NCI-H146 treated with DMSO at 0.1 percent for 48 hours (cell line): ENCODE measurements around the gene ADAMTSL2.

Source experiments
- DNase-seq: peaks from one replicate; lab custom pipeline; 2025; ENCODE audit not compliant: unreplicated experiment; lab: John Stamatoyannopoulos, UW

The ADAMTSL2 gene

DNA sequence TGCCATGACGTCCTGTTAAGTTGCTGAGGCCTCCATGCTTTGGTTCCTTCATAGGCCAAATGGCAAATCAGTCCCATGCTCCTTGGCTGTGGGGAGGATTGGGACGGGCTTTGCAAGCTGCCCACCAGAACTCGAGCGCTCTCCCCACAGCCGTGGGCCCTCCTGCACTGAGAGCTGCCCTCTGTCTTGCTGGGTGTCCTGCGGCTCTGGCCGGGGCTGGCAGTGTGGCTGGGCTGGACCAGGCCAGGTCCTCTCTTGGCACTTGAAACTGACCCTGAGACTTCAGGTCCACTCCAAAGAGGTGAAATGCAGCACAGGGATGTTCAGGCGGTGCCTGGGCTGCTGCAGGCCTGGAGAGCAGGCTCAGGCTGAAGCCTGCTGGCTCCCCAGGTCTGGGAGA, 16.8 kb upstream of the ADAMTSL2 start:
- DNase-seq = no peak

DNA sequence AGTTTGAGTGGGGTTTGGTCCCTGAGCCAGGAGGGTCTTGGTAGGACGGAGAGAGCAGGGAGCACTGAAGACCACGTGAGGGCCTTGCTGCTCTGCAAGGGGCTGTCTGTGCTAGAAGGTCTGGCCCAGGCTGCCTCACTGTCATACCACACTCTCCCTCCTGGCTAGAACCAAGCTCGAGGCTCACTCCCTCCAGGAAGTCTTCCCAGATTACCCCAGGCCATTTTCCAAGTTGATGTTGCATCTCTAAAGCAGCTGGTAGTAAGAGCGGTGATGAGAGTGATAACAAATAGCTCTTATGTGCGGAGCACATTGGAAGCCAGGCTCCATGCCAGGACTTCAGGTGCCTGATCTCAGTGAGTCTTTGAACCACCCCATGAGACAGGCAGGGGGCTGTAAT, 16.3 kb upstream of the ADAMTSL2 start:
- no peak for DNase-seq

DNA sequence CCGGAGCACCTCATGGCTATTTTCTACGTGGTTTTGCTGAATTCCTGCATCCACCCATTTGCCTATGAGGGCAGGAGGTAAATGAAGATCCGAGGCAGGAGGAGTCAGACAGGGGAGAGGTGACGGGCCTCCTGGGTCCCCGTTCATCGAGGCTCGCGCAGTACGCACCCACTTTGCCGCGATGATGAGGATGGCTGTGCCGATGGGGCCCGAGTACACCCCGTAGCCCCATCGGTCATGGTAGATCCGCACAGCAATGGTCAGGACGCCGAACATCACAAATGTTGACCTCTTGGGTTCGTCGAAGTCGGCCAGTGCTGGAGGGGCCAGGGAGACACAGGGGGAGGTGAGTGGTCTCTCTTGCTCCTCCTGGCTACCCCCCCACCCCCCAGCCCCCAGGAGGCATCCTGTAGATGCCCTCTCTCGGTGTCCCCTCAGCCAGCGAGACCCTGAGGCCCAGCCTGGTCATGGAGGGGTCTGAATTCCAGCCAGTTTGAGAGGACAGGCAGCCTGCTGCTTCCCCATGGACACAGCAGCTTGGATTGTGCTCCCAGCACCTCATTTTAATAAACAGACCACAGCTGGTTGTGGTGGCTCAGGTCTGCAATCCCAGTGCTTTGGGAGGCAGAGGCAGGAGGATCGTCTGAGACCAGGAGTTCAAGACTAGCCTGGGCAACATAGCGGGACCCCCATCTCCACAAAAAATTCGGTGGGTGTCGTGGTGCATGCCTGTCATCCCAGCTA, 15.6 kb upstream of the ADAMTSL2 start:
- no peak for DNase-seq

DNA sequence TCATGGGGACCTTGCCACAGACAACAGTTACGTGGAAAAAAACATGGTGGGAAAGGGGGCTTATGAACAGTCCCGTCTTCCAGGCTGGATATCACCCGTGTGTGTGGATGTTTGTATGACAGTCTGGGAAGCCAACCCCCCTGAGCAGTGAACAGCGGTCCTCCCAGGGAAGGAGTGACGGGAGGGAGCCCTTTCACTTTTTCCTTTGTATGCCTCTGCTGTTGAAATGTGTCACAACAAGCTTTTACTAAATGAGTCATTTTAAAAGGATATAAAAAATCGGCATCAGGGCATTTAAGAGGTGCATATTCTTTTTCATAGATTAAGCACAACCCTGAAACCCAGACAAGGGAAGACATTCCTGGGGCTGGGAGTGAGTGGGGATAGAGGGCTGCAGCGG, 14.8 kb upstream of the ADAMTSL2 start:
- DNase-seq = no peak

DNA sequence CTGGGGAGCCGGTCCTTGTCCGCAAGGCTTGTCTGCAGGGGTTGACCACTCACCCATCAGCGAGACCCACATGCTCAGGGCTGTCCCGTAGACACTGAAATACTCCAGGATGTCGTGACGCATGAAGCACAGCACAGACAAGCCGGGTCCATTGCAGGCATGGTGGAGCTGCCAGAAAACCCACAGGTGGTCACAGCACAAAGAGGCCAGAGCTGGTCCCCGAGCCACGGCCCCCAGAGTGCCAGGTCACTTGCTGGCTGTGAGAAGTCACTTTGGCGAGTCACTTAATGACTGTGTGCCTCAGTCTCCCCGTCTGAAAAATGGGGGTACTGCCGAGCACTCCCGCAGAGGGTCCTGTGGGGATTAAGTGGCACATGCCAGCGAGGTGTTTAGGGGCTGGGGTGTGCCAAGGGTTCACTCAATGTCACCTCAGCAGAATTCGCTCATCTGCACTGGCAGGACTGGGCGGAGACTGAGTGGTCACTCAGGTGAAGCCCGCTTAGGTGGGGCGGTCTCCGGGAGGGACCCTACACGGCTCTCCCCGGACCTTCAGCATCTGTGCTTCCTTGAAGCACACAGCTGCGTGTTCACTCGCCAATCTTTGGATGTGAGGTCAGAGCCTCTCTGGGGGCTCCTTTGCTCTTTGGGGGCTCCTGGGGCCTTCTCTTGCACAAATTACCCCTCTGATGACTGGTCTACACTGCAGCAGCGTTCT, 14.2 kb upstream of the ADAMTSL2 start:
- DNase-seq = no peak

DNA sequence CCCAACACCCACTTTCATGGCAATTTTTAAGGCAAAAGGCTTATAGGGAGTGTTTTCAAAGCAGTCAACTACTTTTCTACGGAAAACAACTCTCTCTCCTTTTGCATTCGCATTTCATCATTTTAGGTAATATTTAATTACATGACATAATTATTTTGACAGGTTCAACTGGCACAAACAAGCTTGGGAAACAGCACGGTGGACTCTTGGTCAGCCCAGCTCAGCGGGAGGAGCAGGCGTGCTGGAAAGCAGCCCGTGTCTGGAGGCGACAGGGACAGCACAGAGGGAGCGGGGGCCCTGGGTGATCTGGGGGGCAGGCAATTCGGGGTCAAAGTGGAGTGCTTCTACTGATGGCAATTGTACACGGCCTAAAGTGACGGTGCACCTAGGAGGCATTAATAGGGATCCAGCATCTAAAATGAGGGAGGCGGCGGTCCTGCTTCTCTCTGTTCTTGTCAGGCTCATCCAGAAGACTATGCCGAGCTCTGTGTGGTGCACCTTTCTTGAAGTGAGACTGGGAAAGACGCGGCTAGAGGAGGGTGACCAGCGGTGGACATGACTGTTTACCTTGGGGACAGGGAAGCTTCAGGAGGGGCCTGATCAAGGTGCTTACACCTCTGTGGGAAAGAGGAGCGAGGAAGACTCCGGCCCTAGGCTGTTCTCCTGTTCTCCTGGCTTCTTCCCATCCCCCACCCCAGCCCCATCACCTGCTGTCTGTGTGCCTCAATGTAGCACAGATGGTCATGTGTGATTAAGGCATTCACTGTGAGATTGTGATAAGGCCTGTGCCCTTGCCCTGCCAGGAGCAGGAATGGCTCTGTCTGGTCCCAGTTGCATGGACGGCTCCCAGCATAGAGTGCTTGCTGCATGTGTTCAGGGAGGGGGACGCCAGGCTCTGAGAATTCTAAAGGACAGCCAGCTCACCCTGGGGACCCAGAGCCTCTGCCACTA, 13.1 kb upstream of the ADAMTSL2 start:
- DNase-seq = no peak

DNA sequence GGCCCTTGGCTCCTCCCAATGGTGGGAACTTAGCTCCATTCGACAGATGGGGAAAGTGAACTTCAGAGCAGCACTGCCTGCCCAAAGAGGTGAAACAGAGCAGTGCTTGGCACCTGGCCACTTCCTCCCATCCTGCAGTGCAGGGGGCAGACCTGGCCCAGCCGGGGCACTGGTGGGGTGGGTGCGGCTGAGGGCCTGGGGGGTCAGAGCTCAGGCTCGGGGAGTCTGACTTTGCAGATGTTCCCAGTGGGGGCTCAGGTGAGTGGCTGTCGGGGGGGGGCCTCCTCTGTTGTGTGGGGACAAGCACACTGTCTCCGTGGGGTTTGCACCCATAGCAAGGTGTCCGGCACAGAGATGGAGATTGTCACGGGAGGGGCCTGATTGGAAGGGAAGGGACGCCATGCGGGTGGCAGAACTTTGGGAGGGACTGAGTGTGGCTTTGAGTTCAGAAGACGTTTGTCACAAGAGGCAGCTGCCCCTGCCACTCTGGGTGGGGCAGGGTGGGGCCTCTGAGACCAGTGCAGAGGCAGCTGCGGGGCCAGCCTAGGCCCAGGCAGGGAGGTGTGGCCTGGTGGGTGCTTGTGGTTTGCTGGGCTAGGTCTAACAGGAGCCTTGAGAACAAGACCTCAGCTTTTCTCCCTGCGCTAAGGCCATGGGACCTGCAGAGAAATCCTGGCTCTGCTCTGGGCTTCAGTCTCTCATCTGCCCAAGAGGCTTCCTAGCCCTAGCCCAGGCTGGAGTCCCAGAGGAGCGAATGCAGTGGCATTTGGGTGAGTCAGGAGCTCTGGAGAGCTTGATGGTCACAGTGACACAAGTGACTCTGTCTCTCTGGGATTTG, 12.2 kb upstream of the ADAMTSL2 start:
- no peak for DNase-seq

DNA sequence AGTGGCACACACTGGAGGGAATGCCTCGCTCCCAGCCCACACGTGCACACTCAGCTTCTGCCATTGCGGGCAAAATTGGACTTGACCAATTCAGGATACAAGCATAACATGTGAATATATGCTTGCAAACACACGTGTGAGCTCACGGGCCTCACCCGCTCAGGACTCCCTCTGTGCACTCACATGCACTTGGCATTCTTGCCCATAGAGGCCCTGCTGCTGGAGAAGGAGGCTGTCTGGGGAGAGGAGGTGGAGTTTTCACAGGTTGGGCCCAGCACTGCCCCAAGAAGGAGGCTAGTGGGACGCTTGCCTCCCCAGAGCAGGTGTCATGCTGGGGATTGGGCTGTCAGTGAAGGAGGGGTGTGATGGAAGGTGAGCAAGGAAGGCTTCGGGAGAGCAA, 11.4 kb upstream of the ADAMTSL2 start:
- DNase-seq = no peak

DNA sequence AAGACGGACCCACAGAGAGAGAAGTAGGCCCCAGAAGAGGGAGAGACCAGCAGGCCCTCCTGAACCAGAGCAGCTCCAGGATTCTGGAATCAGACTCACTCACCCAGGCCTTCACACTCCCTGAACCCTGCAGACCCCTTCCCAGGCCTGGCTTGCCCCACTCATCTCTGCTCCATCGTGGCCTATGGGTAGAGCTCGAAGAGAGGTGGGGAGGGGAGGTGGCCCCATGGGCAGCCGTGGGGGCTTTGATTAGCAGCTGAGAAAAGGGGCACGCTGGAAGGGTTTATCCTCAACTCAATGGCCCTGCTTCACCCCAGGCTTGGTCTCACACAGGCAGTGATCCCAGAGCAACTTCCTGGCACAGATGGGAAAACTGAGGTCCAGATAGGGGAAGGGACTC, 10.4 kb upstream of the ADAMTSL2 start:
- DNase-seq = no peak

DNA sequence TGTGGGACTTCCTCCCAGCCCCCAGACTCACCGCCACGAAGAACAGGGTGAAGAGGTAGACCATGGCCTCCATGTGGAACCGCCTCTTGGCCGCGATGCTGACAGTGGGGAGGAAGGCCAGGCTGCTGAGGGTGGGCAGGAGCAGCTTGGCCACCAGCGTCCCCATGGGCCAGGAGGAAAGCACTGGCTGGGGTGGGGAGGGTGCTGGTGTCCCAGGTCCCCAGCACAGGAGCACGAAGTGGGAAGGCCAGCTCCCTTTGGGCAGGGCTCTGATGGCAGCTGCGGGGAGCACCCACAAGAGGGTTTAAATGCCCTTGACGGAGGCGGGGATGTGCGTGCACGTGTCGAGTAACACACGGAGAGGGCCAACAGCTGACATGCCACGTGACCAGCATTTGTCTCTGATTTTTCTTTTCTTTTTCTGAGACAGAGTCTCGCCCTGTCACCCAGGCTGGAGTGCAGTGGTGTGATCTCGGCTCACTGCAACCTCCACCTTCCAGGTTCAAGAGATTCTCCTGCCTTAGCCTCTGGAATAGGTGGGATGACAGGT, 9.8 kb upstream of the ADAMTSL2 start, which contains the start of gene MYMK:
MYMK (minus strand) TSS at position 281 of the 550 bp plus-strand sequence; CDS start at position 166, 115 bp downstream.
- no peak for DNase-seq

DNA sequence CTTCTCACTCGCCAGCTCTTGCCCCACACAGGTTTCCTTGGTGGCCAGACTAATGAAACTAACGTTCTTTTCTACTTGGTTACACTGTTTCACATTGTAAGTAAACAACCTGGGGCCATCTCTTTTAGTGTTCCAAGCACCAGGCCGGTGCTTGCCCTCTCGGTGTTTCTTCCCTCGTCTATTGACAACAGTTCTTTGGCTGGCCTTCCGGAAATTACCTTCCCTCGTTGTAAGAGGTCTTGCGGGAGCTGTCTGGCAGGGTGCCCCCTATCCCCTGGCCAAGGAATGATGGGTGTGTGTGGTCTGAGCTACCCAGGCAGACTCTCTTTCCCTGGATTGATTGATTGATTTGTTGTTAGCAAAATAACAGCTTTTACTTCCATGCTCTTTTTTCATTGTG, 8.8 kb upstream of the ADAMTSL2 start:
- DNase-seq = no peak

DNA sequence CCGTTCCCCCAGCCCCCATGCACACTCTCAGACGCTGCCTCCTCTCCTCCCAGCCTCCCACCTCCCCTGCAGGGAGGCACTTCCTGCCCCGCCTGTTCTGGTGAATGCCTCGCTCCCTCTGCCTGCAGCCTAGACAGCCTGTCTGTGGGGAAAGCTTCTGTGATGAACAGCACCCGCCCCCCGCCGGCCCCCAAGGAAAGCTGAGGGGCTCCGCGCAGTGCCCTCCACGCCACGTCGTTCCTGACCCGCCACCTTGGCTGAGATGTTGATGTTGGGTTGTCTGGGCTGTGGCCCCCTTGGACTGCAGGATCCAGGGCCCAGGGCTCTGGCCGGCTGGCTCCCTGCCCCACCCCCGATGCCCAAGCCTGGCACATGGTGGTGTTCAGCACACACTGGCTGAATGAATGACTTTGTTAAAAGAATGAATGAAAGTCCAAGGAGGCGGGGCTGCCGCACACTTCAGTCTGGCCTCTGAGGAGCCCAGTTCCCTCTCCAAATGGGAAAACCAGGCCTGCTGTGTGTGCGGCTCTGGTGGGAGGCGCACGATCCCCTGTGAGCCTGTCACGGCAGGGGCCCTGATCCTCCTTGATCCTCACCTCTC, 7.7 kb upstream of the ADAMTSL2 start:
- no peak for DNase-seq

DNA sequence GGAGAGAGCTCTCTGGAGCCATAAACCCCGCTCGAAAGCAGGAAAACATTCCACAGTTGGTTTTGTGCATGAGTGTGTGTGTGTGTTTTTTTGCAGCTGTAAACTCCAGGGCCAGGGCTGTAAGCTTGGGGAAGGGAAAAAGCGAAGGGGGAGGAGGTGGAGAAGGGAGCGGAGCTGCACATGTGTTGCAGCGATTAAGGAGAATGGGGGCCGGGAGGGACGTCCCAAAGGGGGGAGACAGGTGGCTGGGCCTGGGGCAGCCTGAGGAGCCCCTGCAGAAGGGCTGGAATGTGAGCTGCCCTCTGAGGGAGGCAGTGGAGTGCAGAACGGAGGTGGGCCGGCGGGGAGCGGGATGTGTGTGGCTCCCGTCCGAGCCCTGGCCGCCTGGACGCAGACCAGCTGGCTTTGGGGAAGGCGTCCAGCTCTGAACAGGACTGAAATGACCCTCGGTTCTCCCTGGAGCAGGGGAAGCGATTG, 7.0 kb upstream of the ADAMTSL2 start:
- no peak for DNase-seq

DNA sequence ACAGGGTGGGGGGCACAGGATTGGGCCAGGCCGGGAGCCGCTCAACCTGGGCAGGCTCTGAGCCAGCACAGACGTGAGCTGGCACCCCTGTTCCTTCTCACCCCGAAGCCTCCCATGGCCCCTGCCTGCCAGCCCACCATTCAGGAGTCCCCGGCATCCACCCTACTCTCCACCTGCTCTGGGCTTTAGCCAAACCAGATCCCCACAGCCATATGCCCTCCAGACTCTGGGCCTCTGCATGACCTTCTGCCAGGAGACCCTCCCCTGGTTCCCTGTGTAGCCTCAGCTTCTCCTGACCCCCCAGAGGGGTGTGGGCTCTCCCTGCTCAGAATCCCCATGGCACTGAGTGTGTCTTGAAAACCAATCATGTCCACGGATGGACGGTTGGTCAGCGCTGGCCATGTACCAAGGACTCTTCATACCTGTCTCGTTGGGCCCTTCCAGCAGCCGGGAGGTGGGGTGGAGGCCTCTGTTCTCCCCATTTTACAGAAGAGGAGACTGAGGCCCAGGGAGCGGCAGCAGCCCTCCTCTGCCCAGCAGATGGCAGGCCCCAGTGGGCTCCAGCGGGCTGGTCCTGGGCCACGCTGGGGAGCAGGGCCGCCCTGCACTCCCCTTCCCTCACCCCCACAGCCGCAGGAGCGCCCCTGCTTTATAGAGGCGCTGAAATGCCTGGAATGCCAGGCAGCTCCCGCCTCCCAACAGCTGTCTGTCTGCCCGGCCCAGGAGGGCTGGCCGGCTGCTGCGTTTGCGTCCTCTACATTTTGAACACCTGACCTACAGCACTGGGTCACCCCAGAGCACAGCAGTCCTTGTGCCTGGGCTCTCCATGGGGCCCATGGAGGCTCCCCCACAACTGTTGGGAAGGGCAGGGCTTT, 6.3 kb upstream of the ADAMTSL2 start:
- no peak for DNase-seq

DNA sequence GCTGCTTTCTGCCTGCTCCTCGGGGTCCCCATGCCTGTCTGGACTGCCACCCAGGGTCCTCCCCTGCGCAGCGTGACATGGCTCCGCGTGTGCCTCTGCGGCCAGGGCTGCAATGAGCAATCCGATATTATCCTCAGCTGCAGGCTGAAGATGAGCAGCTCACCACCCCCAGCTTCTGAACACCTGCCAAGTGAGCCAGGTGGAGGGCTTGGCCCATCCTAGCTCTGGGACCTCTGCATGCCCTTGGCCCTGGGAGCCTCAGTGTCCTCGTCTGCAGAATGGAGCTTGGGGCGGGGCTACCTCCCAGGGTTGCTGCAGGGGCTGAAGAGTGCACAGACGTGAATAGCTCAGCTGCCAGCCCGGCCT, 5.6 kb upstream of the ADAMTSL2 start:
- DNase-seq = no peak

DNA sequence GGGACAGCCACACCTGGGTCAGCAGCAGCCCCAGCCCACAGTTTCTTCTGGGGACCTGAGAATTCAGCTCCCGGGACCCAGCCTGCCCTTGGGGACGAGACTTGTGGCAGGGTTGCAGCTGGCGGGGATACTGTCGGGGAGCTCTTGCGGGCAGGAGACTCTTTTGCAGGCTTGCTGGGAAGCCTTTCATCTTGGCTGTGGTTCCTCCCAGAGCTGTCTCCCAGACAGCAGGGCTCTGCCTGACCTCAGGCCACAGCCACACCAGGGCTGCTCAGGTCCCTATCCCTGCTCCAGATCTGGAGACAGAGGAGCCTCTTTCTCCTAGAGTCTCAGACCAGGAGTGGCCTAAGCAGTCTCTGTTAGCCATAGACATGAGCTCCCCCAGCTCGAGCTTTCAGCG, 5.0 kb upstream of the ADAMTSL2 start:
- no peak for DNase-seq

DNA sequence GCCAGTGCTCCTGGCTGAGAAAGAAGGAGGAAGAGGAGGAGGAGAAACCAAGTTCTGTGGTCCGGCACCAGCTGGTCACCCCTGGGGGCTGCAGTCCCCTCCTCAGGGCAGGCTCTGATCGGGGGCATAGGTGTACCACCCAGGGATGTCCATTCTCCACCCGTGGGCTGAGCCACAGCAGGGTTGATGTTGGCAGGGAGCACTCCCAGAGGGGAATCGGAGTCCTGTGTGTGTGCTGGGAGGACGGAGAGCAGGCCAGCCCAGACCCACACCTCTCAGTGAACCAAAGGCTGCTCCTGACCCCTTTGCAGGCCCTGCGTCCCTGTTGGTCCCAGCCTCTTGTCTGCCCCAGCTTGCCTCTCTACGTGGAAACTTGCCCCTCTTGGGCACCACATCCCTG, 4.6 kb upstream of the ADAMTSL2 start:
- DNase-seq = no peak

DNA sequence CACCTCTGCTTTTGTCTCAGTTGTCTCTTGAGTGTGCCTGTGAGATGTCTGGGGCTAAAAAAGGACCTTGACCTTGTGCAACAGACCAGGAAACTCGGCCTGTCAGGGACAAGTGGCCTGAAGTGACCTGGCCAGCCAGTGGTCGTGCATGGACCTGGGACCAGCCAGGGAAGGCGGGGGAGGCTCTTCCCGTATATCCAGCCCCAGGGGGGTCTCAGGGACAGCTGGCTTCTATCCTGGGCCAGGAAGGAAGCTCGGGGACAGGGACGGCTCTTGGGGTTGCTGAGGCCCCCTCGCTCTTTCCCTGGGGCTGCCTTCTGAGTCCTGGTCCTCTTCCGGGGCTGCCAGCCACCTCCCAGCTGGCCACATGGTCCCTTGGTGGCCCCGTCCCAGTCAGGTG, 3.2 kb upstream of the ADAMTSL2 start:
- DNase-seq = no peak
